ENCODE measurements around the gene VSX2.

VSX2 gene

DNA sequence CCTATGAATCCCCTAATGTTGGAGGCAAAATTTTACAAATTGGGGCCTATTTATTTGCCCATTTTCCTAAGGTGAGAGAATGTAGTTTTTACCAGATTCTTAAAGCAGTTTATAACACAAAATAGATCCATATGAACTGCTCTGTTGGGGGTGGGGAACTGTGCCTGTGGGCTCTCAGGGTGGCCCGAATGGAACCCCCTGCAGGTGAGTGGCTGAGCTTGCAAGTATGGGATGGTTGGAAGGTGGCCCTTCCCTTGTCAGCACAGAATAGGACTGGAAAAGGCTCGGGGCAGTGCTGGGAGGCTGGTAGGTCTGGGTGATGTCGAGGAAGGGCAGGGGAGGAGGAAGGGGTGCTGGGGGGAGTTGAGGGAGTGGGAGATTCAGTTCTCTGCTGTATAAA is 4.9 kb downstream of the VSX2 start (continued):
- TF ChIP-seq, protein P1, sequence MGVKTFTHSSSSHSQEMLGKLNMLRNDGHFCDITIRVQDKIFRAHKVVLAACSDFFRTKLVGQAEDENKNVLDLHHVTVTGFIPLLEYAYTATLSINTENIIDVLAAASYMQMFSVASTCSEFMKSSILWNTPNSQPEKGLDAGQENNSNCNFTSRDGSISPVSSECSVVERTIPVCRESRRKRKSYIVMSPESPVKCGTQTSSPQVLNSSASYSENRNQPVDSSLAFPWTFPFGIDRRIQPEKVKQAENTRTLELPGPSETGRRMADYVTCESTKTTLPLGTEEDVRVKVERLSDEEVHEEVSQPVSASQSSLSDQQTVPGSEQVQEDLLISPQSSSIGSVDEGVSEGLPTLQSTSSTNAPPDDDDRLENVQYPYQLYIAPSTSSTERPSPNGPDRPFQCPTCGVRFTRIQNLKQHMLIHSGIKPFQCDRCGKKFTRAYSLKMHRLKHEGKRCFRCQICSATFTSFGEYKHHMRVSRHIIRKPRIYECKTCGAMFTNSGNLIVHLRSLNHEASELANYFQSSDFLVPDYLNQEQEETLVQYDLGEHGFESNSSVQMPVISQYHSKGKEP (tag by site-specific recombination; IDR thresholded peaks at IDR 0.05) = no peak
- 0 out of 2 replicates have a peak, but pooled peaks have one; percentile 16 for TF ChIP-seq GLIS2 (tag by site-specific recombination; IDR thresholded peaks at IDR 0.05)
- no peak for TF ChIP-seq FEZF1 (tag by site-specific recombination; IDR thresholded peaks at IDR 0.05)

DNA sequence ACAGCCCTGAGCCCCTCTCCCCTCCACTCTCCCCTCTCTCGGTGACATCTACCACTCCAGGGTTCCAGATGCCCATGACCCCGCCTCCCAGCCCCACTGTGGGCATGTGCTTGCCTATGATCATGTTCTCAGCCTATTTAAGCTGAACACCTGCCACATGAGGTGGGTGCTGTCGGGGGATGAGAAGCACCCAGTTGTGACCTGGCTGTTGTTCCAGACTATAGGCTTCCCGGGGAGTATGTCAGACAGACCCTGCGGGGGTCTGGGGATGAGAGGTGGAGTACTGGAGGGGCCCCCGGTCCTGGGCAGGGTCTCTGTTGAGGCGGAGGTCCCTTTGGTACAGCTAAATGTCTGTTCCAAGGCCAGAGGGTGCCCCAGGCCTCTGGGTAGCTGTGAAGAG is 6.0 kb downstream of the VSX2 start:
- no peak for TF ChIP-seq IKZF3 (tag by site-specific recombination; IDR thresholded peaks at IDR 0.05)
- no peak for TF ChIP-seq ZNF24 (tag by site-specific recombination; IDR thresholded peaks at IDR 0.05)
- TF ChIP-seq ZNF23 (tag by site-specific recombination; IDR thresholded peaks at IDR 0.05; ENCODE audit: borderline replicate concordance) = no peak
- no peak for TF ChIP-seq ZSCAN16 (tag by site-specific recombination; IDR thresholded peaks at IDR 0.05)
- TF ChIP-seq ZNF792 (tag by site-specific recombination; IDR thresholded peaks at IDR 0.05) = no peak
- TF ChIP-seq ZNF335 (tag by site-specific recombination; conservative IDR thresholded peaks at IDR 0.05) = no peak
- no peak for TF ChIP-seq ZBTB48 (tag by site-specific recombination; IDR thresholded peaks at IDR 0.05)
- TF ChIP-seq, protein P2, sequence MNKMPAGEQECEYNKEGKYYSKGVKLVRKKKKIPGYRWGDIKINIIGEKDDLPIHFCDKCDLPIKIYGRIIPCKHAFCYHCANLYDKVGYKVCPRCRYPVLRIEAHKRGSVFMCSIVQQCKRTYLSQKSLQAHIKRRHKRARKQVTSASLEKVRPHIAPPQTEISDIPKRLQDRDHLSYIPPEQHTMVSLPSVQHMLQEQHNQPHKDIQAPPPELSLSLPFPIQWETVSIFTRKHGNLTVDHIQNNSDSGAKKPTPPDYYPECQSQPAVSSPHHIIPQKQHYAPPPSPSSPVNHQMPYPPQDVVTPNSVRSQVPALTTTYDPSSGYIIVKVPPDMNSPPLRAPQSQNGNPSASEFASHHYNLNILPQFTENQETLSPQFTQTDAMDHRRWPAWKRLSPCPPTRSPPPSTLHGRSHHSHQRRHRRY (tag by site-specific recombination; IDR thresholded peaks at IDR 0.05) = no peak
- no peak for TF ChIP-seq ZXDB (tag by site-specific recombination; IDR thresholded peaks at IDR 0.05)
- no peak for TF ChIP-seq MYNN (tag by site-specific recombination; IDR thresholded peaks at IDR 0.05; ENCODE audit: borderline replicate concordance)
- TF ChIP-seq ZNF169 (tag by site-specific recombination; IDR thresholded peaks at IDR 0.05) = no peak
- no peak for TF ChIP-seq ZNF132 (tag by site-specific recombination; IDR thresholded peaks at IDR 0.05; ENCODE audit: borderline replicate concordance)
- TF ChIP-seq, protein P3, sequence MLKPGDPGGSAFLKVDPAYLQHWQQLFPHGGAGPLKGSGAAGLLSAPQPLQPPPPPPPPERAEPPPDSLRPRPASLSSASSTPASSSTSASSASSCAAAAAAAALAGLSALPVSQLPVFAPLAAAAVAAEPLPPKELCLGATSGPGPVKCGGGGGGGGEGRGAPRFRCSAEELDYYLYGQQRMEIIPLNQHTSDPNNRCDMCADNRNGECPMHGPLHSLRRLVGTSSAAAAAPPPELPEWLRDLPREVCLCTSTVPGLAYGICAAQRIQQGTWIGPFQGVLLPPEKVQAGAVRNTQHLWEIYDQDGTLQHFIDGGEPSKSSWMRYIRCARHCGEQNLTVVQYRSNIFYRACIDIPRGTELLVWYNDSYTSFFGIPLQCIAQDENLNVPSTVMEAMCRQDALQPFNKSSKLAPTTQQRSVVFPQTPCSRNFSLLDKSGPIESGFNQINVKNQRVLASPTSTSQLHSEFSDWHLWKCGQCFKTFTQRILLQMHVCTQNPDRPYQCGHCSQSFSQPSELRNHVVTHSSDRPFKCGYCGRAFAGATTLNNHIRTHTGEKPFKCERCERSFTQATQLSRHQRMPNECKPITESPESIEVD (tag by site-specific recombination; IDR thresholded peaks at IDR 0.05) = no peak
- no peak for TF ChIP-seq ZNF600 (tag by site-specific recombination; IDR thresholded peaks at IDR 0.05)
- no peak for TF ChIP-seq ZNF37A (tag by site-specific recombination; IDR thresholded peaks at IDR 0.05)
- ChIA-PET CTCF (interaction anchor here (0.6 to 1.9 kb wide), 3 partner anchors 9 to 17 kb away, joined by 3 to 10 read pairs (median 6); no protein-coding TSS in a partner anchor), POLR2A (no interaction called here)
- no peak overlapping the region for H3K27ac ChIP-seq (ENCODE audit: extremely low read depth, low read depth, low read length)
- no peaks in the 10 kb centered on the region for H3K36me3 ChIP-seq (ENCODE audit: control insufficient read depth in 2 of 2, insufficient read depth in 1 of 2, low read length in 2 of 2)
- no peaks in the 10 kb centered on the region for H3K9me3 ChIP-seq (ENCODE audit: control insufficient read depth, insufficient read depth, low read depth, low read length)
- H3K4me1 ChIP-seq (ENCODE audit: control insufficient read depth, insufficient read depth, low read length) = no peaks in the 10 kb centered on the region
- H3K4me3 ChIP-seq (ENCODE audit: low read depth, low read length) = no peak overlapping the region

DNA sequence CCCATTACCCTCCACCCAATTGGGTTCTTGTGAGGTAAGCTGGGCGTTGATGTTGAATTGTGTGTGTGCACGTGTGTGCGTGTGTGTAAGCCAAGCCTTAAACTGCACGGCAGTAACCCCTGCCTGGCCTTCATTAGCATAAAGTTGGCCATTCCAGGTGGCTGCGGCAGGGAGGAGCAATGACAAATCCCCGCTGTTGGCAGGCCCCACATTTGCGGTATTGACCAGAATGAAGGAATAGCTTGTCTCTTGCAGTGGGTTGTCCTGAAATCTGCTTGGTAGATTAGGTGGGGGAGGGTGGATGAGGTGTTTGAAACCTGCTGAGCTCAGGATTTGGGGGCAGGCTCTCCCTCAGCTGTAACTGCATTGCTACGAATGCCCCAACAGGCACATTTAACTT is 7.3 kb downstream of the VSX2 start:
- POLR2A ChIA-PET = no interaction called here

More for the DNA sequence above, 7.3 kb downstream of the VSX2 start:
- CTCF ChIA-PET = interaction anchor here (0.6 to 3.4 kb wide), 3 partner anchors 8 to 276 kb away, joined by 3 to 18 read pairs (median 10); no protein-coding TSS in a partner anchor
- no peak overlapping the region for H3K4me3 ChIP-seq (ENCODE audit: low read depth, low read length)
- H3K9me3 ChIP-seq (ENCODE audit: control insufficient read depth, insufficient read depth, low read depth, low read length) = no peaks in the 10 kb centered on the region
- TF ChIP-seq ZNF544 (tag by site-specific recombination; IDR thresholded peaks at IDR 0.05) (no peak), ZNF202 (tag by site-specific recombination; IDR thresholded peaks at IDR 0.05; ENCODE audit: borderline replicate concordance) (no peak), SALL2 (tag by site-specific recombination; IDR thresholded peaks at IDR 0.05; ENCODE audit: borderline replicate concordance) (no peak), ZNF157 (tag by site-specific recombination; IDR thresholded peaks at IDR 0.05) (no peak), ZNF341 (tag by site-specific recombination; IDR thresholded peaks at IDR 0.05; ENCODE audit: low read depth) (peak; percentile 55), REPIN1 (tag by site-specific recombination; IDR thresholded peaks at IDR 0.05; ENCODE audit: low read depth) (no peak)
- TF ChIP-seq, protein P4, sequence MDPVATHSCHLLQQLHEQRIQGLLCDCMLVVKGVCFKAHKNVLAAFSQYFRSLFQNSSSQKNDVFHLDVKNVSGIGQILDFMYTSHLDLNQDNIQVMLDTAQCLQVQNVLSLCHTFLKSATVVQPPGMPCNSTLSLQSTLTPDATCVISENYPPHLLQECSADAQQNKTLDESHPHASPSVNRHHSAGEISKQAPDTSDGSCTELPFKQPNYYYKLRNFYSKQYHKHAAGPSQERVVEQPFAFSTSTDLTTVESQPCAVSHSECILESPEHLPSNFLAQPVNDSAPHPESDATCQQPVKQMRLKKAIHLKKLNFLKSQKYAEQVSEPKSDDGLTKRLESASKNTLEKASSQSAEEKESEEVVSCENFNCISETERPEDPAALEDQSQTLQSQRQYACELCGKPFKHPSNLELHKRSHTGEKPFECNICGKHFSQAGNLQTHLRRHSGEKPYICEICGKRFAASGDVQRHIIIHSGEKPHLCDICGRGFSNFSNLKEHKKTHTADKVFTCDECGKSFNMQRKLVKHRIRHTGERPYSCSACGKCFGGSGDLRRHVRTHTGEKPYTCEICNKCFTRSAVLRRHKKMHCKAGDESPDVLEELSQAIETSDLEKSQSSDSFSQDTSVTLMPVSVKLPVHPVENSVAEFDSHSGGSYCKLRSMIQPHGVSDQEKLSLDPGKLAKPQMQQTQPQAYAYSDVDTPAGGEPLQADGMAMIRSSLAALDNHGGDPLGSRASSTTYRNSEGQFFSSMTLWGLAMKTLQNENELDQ (tag by site-specific recombination; IDR thresholded peaks at IDR 0.05; ENCODE audit: low read depth) = no peak
- TF ChIP-seq, protein P5, sequence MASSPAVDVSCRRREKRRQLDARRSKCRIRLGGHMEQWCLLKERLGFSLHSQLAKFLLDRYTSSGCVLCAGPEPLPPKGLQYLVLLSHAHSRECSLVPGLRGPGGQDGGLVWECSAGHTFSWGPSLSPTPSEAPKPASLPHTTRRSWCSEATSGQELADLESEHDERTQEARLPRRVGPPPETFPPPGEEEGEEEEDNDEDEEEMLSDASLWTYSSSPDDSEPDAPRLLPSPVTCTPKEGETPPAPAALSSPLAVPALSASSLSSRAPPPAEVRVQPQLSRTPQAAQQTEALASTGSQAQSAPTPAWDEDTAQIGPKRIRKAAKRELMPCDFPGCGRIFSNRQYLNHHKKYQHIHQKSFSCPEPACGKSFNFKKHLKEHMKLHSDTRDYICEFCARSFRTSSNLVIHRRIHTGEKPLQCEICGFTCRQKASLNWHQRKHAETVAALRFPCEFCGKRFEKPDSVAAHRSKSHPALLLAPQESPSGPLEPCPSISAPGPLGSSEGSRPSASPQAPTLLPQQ (tag by site-specific recombination; IDR thresholded peaks at IDR 0.05) = no peak
- no peak overlapping the region for H3K27ac ChIP-seq (ENCODE audit: extremely low read depth, low read depth, low read length)
- no peaks in the 10 kb centered on the region for H3K4me1 ChIP-seq (ENCODE audit: control insufficient read depth, insufficient read depth, low read length)
- H3K36me3 ChIP-seq (ENCODE audit: control insufficient read depth in 2 of 2, insufficient read depth in 1 of 2, low read length in 2 of 2) = no peaks in the 10 kb centered on the region
